GM12892 (cell line): Measurements from ENCODE around the gene EPB41L3.

Experiments
- POLR2A ChIP-seq: IDR thresholded peaks from 2 replicates; pipeline ENCODE4 v1.6.1; 2011; ENCODE audit warnings: low read depth, low read length, control low read depth
- POLR2AphosphoS5 ChIP-seq: IDR thresholded peaks from 2 replicates; pipeline ENCODE4 v1.6.1; 2011; ENCODE audit warnings: low read depth, low read length, control low read depth

- TF ChIP-seq POLR2A, result no peak
- no peak for TF ChIP-seq POLR2AphosphoS5
Observed at GRCh38 chr18:5429681-5430080, 114.1 kb downstream of the EPB41L3 start.
